GM21390 (cell line): ENCODE results near the gene KDM6B.
"Not testable (repeated sequence)": the region's sequence is repeated elsewhere in the genome, so short reads cannot be mapped to it uniquely, and the experiment has no call there.

ENCODE experiments used
- ATAC-seq: cut with Tn5 transposase; IDR thresholded peaks from one replicate; pipeline ENCODE4 v1.9.1; 2021; ENCODE audit not compliant: unreplicated experiment

Gene KDM6B

DNA sequence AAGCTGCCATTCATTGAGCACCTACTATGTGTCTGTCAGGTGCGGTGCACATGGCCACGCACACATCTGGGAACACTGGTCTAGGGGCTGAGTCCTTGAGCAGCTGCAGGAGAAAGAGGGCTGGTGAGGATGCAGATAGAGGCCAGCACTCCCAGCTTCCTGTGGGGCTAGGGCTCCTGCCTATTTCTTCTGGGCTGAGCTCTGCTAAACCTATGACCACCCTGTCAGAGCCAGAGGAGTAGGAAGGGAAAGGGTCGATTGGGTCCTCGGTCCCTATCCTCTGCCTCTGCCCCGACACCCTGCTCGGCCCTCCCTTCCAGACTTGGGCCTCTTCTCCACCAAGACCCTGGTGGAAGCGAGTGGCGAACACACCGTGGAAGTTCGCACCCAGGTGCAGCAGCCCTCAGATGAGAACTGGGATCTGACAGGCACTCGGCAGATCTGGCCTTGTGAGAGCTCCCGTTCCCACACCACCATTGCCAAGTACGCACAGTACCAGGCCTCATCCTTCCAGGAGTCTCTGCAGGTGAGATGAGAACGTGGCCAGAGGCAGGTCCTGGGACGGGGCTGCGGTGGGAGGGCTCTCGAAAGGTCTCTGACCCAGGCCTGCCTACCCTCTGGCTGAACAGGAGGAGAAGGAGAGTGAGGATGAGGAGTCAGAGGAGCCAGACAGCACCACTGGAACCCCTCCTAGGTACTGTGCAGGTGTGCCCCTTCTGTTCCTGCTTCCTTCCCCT, 16.9 kb downstream of the KDM6B start:
- no peak for ATAC-seq

DNA sequence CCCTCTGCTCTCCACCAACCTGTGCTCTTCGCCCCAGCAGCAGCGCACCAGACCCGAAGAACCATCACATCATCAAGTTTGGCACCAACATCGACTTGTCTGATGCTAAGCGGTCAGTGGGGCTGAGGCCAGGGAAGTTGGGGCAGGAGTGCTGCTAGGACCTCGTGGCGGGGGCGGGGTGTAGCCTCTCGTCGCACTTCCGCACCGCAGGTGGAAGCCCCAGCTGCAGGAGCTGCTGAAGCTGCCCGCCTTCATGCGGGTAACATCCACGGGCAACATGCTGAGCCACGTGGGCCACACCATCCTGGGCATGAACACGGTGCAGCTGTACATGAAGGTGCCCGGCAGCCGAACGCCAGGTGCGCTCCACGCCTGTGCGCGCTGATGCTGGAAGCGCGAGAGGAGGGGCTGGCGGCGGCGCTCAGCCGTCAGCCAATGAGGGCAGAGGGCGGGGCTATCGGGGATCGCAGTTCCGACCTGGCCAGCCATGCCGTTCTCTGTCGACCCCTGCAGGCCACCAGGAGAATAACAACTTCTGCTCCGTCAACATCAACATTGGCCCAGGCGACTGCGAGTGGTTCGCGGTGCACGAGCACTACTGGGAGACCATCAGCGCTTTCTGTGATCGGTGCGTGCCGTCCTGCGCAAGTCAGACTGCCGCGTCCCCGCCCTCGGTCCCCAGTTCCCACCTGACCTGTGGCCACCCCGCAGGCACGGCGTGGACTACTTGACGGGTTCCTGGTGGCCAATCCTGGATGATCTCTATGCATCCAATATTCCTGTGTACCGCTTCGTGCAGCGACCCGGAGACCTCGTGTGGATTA, 17.6 kb downstream of the KDM6B start:
- peak; percentile 59 for ATAC-seq

DNA sequence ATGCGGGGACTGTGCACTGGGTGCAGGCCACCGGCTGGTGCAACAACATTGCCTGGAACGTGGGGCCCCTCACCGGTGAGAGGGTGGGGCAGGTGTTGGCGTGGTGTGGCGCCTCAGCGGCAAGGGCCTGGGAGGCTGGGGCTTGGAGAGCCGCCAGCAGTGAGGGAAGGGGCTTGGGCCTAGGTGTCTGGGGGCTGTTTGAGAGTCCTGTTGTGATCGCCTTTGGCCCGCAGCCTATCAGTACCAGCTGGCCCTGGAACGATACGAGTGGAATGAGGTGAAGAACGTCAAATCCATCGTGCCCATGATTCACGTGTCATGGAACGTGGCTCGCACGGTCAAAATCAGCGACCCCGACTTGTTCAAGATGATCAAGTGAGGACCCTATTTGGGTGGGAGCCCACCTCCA, 18.2 kb downstream of the KDM6B start:
- no peak for ATAC-seq

DNA sequence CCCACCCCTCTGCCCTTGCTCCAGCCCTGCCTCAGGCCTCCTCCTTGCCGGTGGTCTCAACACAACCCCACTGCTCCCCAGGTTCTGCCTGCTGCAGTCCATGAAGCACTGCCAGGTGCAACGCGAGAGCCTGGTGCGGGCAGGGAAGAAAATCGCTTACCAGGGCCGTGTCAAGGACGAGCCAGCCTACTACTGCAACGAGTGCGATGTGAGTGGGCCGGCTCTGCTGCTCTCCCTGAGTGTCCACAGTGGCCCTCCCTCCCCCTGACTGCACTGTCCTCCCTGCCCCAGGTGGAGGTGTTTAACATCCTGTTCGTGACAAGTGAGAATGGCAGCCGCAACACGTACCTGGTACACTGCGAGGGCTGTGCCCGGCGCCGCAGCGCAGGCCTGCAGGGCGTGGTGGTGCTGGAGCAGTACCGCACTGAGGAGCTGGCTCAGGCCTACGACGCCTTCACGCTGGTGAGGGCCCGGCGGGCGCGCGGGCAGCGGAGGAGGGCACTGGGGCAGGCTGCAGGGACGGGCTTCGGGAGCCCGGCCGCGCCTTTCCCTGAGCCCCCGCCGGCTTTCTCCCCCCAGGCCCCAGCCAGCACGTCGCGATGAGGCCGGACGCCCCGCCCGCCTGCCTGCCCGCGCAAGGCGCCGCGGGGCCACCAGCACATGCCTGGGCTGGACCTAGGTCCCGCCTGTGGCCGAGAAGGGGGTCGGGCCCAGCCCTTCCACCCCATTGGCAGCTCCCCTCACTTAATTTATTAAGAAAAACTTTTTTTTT, 19.1 kb downstream of the KDM6B start:
- ATAC-seq, result no peak

DNA sequence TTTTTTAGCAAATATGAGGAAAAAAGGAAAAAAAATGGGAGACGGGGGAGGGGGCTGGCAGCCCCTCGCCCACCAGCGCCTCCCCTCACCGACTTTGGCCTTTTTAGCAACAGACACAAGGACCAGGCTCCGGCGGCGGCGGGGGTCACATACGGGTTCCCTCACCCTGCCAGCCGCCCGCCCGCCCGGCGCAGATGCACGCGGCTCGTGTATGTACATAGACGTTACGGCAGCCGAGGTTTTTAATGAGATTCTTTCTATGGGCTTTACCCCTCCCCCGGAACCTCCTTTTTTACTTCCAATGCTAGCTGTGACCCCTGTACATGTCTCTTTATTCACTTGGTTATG, 19.6 kb downstream of the KDM6B start:
- ATAC-seq, result no peak

DNA sequence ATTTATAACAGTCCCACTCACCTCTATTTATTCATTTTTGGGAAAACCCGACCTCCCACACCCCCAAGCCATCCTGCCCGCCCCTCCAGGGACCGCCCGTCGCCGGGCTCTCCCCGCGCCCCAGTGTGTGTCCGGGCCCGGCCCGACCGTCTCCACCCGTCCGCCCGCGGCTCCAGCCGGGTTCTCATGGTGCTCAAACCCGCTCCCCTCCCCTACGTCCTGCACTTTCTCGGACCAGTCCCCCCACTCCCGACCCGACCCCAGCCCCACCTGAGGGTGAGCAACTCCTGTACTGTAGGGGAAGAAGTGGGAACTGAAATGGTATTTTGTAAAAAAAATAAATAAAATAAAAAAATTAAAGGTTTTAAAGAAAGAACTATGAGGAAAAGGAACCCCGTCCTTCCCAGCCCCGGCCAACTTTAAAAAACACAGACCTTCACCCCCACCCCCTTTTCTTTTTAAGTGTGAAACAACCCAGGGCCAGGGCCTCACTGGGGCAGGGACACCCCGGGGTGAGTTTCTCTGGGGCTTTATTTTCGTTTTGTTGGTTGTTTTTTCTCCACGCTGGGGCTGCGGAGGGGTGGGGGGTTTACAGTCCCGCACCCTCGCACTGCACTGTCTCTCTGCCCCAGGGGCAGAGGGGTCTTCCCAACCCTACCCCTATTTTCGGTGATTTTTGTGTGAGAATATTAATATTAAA, 20.2 kb downstream of the KDM6B start:
- ATAC-seq, result no peak

DNA sequence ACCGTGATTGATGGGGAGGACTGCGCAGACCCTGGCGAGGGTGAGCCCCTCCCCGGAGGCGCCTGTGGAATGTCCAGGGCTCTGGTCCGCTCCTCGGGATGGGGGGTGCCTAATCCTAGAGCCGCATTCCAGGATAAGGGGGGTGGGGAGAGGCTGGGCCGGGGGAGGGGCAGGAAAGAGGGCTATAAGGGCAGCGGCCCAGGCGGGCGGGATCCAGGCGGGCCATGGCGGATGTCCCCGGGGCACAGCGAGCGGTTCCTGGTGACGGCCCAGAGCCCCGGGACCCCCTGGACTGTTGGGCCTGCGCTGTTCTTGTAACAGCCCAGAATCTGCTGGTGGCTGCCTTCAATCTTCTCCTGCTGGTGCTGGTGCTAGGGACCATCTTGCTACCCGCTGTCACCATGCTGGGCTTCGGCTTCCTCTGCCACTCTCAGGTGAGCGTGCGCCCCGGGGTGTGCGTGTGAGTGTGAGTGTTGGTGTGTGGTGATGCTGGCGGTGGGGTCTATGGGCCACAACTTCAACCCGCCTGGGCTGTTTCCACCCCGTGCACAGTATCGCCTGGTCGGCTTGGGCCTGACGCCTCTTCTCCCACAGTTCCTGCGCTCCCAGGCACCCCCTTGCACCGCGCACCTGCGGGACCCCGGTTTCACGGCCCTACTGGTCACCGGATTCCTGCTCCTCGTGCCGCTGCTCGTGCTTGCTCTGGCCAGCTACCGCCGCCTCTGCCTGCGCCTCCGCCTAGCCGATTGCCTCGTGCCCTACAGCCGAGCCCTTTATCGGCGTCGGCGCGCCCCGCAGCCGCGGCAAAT, 21.0 kb downstream of the KDM6B start, which contains the start of gene TMEM88:
Gene TMEM88, plus strand, starts transcription at position 216 of the 809 bp plus-strand sequence. Its CDS starts 9 bp downstream, at position 225.
- no peak for ATAC-seq

DNA sequence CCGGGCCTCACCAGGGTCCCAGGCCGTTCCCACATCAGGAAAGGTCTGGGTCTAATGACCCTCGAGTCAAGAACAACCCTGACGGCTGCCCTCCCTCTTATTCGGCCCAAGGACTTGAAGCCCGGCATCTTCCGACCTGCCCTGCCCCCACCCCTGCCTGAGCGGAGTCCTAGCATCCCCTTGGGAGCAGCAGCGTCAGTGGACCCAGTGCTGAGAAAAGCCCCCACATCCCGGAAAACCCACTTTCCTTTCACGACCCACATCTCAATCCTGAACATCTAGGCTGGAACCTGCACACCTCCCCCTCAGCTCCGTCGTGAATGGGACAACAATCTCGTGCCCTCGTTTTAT, 21.6 kb downstream of the KDM6B start:
- ATAC-seq, result no peak

DNA sequence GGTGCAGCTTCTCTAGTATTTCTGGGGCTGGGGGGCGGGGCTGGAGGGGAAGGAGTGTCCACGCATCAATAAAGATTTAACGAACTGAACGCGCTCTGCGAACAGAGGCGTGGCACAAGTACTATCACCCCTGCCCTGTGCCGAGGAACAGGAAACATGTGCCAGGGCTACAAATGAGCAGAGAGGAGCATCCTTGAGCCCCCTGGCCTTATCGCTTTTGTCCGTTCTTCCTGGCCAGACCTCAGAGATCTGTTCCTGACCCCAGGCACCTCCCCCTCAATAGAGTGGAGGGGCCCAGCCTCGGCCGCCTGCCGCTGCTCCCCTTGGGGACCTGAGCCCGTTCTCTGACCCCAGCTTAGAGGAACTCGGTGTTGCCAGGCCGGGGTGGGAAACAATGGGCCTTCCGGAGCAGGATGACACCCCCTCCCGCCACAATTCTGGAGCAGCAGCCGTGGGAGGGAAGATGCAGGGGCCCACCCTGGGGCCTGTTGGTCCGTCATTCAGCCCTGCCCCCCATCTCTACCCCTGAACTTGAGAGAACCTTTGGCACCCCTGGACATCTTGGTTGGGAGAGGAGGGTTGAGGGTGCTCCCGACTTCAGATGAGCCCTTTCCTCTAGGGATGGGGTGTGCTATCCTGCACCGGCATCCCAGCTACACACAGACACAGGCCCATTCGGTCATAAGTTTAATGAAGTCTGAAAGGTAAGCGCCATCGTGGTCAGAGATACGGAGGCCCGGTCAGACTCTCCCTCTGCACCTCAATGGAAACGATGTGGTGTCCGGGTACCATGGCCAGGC, 22.2 kb downstream of the KDM6B start:
- no peak for ATAC-seq

DNA sequence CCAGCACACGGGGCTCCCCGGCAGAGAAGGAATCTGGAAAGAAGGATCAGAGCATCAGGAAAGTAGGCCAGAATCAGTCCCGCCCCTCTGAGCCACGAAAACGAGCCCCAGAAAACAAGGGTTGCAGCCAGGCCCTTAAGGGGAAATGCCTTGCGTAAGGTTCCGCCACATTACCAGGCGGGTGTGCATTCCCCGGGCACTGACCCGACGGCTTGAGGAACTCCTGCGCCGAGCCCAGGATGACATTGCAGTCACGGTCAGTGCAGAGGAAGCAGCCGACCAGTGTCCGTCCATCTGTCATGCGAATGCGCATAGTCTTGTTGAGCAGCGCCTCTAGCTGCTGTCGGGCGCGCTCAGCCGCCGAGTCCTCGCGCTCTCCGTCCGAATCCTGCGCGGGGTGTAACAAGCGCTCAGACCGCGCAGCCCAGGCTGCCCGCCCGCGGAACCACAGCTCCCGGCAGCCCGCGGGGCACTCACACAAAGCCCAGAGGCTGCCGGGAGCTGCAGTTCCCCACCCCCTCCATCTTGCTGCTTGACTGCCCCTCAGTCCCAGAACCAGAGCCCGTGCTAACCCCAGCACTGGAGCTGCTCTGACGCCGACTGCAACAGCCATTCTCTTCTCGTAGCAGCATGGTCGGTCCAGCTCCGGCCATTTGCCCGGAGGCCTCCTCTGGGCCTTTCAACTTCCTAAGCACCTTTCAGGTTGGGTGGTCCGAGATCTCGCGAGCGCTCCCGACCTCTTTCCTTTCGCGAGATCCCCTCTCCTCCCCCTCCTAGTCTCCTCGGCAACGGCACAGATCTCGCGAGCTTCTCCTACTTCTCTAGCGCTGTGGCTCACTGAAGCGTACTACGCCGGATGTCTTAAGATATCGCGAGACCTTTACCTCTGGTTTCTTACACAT, 23.0 kb downstream of the KDM6B start, which contains the start of gene NAA38:
Gene NAA38, minus strand, starts transcription at position 749 of the 902 bp plus-strand sequence. Its CDS starts 96 bp downstream, at position 653.
- ATAC-seq, result peak; percentile 76

DNA sequence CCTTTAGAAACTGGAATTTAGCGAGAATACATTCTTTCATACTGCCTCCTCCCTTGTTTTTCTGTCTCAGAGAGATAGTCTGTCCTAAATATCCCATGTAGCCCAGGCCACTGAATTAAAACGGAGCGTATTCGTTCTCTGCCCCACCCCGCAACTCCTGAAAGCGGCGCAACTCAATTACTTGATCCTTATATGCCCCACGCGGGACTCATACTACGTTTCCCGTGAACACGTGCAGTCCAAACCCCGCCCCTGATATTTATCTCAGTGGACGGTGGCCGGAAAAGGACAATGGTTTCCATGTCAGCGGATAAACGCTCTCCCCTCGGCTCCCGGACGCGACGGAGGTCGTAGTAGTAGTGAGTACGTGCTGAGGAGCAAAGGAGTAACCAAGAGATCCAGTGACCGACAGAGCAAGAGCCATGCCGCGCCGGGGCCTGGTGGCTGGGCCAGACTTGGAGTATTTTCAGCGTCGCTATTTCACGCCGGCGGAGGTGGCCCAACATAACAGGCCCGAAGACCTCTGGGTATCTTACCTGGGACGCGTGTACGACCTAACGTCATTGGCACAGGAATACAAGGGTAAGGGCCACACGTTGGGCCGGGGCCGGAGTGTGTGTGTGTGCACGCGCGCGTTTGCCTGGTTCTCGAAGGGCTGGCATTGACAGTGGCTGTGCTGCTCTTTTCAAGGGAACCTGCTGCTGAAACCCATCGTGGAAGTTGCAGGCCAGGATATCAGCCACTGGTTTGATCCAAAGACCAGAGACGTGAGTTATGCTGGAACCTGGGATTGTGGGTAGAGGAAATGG, 23.9 kb downstream of the KDM6B start, which contains the start of gene CYB5D1:
Gene CYB5D1, plus strand, starts transcription at position 291 of the 809 bp plus-strand sequence. Its CDS starts 132 bp downstream, at position 423.
- ATAC-seq, result peak; percentile 22

DNA sequence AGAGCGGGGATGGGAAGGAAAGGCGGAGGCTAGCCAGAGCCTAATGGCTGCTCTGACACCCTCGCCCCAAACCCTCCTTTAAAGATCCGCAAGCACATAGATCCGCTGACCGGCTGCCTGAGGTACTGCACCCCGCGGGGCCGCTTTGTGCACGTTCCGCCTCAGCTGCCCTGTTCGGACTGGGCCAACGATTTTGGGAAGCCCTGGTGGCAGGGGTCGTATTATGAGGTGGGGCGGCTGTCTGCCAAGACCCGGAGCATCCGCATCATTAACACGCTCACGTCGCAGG, 24.4 kb downstream of the KDM6B start:
- no peak for ATAC-seq

DNA sequence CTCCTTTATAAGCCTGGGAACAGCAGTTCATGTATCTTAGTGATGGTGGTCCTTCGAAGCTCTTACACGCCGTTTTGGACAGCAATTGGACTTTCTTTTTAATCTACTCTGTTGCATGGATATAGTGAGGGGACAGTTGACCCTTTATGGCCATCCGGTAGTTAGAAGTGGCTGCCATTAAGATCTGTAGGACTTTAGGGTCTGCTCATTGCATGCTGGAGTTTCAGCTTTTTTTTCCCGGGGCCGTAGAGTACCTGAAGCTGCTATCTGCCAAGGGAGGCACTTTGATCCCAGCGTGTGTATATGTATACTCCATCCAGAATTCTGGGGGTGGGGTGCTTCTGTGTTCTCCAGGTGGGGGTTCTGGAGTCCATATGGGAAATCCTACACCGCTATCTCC, 25.0 kb downstream of the KDM6B start:
- no peak for ATAC-seq

DNA sequence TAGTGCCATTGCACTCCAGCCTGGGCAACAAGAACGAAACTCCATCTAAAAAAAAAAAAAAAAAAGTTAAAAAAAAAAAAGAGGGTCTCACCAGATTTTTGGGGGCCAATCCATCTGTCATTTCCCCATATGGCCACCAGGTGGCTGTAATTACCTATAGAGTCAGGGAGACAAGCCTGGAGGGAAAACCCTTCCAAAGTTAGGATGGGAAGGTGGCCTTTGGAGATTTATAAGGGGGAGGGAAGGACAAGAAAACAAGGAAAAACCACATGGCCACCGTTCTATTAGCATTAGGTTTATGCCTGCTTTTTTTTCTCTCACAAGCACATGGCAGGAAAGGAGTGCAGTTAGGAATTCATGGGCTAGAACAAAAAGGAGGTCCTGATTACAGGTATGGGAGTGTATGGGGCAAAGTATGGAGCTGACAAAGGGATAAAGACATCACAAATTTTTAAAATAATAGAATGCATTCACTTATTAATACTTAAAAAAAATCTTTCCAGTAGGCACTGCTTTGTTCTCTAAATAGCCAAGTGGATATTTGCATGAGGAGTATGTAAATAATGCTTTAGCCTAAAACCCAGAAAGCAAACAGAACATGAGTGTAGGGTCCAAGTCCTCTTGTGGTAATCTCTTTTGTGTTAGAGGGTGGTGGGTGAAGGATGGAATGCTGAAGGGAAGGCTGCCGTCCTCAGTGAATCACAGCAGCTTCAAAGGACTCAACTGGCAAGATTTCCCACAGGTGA, 28.8 kb downstream of the KDM6B start:
- no peak for ATAC-seq

DNA sequence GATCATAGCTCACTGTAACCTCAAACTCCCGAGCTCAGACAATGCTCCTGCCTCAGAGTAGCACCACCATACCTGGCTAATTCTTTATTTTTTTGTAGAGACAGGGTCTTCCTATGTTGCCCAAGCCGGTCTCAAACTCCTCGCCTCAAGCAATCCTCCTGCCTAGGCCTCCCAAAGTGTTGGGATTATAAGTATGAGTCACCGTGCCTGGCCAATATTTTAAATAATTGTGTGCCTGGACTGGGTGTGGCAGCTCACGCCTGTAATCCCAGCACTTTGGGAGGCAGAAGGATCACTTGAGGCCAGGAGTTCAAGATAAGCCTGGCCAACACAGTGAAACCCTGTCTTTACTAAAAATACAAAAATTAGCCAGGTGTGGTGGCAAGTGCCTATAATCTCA, 30.4 kb downstream of the KDM6B start:
- not testable (repeated sequence) for ATAC-seq

DNA sequence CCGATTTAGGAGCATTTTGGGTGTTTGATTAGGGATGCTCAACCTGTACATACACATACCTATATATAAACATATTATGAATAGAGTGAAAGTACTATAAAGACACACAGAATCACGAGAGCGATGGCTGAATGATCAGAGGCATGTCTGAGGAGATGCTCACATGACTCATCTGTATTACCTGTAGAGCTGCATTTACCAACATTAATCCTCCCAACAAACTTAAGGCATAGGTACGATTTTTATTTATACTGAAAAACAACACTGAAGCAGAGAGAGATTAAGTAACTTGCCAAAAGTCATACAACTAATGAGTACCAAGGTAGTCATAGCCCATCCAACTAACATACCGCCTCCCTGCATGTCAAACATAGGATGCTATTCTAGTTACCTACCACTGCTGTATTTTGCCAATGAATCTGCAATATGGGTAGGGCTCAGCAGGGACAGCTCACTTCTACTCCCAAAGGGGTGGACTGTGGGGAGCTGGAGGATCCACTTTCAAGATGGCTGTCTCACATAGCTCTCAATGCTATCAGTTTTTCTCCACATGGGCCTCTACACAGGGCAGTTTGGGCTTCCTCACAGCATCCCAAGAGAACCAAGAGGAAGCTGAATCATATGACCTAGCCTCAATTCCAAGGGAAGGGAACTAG, 31.1 kb downstream of the KDM6B start:
- ATAC-seq, result no peak
